Measurements from ENCODE around the gene COL4A4. TPM values are rescaled to one million over a fixed set of nuclear protein-coding genes. Genes with fewer than 3 reads are reported as not detected.
A peak's percentile ranks its signal among the peaks of the same experiment; 100 is the strongest.
"Not testable (repeated sequence)": the region's sequence is repeated elsewhere in the genome, so short reads cannot be mapped to it uniquely, and the experiment has no call there.

COL4A4 gene
- total and polyA plus RNA-seq, 8 donors: 0.75 to 5.7 (median 3.6) TPM

GRCh38 chr2:227180770-227181169, 16.8 kb upstream of the COL4A4 start:
- no peak for DNase-seq
- H3K36me3 ChIP-seq: no peaks in the 10 kb centered on the region
- no peak for ATAC-seq
- 29 to 31% methylated on average over 3 of the region's 3 CpGs for WGBS, 2 donors
- no peak overlapping the region for H3K4me3 ChIP-seq
- intact Hi-C loops (cut with DNase I): no loop called here
- no peak overlapping the region for H3K27ac ChIP-seq
- no peaks in the 10 kb centered on the region for H3K9me3 ChIP-seq
- H3K4me1 ChIP-seq: peaks cover 0 to 12% (median 7%) of the 10 kb centered on the region in 3 donors
- H3K27me3 ChIP-seq: no peaks in the 10 kb centered on the region
- no peak for TF ChIP-seq CTCF (IDR thresholded peaks at IDR 0.05)
- FAIRE-seq: no peak

GRCh38 chr2:227179988-227180685, 16.1 kb upstream of the COL4A4 start:
- Histone ChIP-seq H3K27ac (no peak overlapping the region), H3K4me1 (peaks cover 0 to 12% (median 7%) of the 10 kb centered on the region in 3 donors), H3K9me3 (no peaks in the 10 kb centered on the region), H3K27me3 (no peaks in the 10 kb centered on the region), H3K36me3 (no peaks in the 10 kb centered on the region), H3K4me3 (no peak overlapping the region)
- ATAC-seq (peak in 3 of 4 donors; percentile 22 to 46 (median 40)), DNase-seq (no peak), FAIRE-seq (no peak)
- no peak for TF ChIP-seq CTCF (IDR thresholded peaks at IDR 0.05)
- intact Hi-C loops (cut with DNase I): no loop called here
- 51% methylated on average over 11 of the region's 11 CpGs for WGBS, 2 donors

DNA sequence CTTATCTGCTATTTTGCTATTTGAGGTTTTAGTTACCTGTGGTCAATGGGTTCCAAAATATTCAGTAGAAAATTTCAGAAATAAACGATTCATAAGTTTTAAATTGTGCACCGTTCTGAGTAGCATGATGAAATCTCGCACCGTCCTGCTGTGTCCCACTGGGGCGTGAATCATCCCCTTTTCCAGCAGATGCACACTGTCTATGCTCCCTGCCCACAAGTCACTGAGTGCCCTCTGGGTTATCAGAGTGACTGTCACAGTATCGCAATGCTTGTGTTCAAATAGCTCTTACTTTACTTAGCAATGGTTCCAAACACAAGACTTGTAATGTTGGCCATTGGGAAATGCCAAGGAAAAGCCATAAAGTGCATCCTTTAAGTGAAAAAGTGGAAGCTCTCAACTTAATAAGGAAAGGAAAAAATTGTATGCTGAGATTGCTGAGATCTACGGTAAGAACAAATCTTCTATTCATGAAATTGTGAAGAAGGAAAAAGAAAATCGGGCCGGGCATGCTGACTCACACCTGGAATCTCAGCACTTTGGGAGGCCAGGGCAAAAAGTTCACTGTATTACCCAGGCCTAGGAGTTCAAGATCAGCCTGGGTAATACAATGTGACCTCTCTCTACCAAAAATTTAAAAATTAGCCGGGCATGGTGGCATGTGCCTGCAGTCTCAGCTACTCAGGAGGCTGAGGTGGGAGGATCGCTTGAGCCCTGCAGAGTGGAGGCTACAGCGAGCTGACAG, 13.8 kb upstream of the COL4A4 start:
- DNase-seq (no peak), ATAC-seq (no peak), FAIRE-seq (no peak)
- TF ChIP-seq CTCF (IDR thresholded peaks at IDR 0.05): no peak
- intact Hi-C loops (cut with DNase I): no loop called here
- H3K4me3 ChIP-seq: no peak overlapping the region
- H3K4me1 ChIP-seq: peaks cover 0 to 11% (median 6%) of the 10 kb centered on the region in 3 donors
- no peaks in the 10 kb centered on the region for H3K27me3 ChIP-seq
- peak overlapping the region in 1 of 4 donors; percentile 75 for H3K27ac ChIP-seq
- H3K36me3 ChIP-seq: no peaks in the 10 kb centered on the region
- 87 to 90% methylated on average over 12 of the region's 12 CpGs for WGBS, 2 donors
- no peaks in the 10 kb centered on the region for H3K9me3 ChIP-seq

DNA sequence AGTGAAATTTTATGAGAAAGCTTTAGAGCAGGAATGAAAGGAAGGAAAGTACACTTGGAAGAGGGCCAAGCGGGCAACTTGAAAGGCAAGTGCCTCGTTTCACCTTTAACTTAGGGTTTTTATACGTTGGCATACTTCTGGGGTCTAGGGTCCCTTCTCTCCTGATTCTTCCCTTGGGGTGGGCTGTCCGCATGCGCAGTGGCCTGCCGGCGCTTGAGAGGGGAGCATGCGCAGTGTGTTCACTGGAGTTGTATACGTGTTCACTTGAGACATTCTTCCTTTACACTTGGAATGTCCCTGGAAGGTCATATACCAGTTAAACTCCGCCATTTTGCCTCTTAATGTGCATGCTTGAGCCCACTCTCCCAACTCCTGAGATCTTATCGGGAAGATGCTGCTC, 7.8 kb upstream of the COL4A4 start:
- H3K27me3 ChIP-seq; ATAC-seq; FAIRE-seq; H3K4me1 ChIP-seq; H3K27ac ChIP-seq; intact Hi-C loops (cut with DNase I); H3K4me3 ChIP-seq; DNase-seq; H3K36me3 ChIP-seq; H3K9me3 ChIP-seq: not testable (repeated sequence)
- WGBS, 2 donors: 93% methylated on average over 11 of the region's 11 CpGs

GRCh38 chr2:227164763-227165291, 822 bp upstream of the COL4A4 start:
- FAIRE-seq (no peak), ATAC-seq (peak; percentile 54 to 67 (median 60)), DNase-seq (peak in 5 of 6 donors; percentile 30 to 72 (median 50))
- intact Hi-C loops (cut with DNase I): no loop called here
- Histone ChIP-seq H3K27ac (peak overlapping the region; percentile 39 to 64 (median 48)), H3K27me3 (no peaks in the 10 kb centered on the region), H3K36me3 (no peaks in the 10 kb centered on the region), H3K4me3 (peak overlapping the region; percentile 73 to 81 (median 76)), H3K4me1 (no peaks in the 10 kb centered on the region), H3K9me3 (no peaks in the 10 kb centered on the region)
- no peak for TF ChIP-seq CTCF (IDR thresholded peaks at IDR 0.05)
- 1% methylated on average over 38 of the region's 38 CpGs for WGBS, 2 donors

All from pancreas (tissue), 10 donors.